ENCODE measurements around the gene SLC37A1.

Gene SLC37A1

DNA sequence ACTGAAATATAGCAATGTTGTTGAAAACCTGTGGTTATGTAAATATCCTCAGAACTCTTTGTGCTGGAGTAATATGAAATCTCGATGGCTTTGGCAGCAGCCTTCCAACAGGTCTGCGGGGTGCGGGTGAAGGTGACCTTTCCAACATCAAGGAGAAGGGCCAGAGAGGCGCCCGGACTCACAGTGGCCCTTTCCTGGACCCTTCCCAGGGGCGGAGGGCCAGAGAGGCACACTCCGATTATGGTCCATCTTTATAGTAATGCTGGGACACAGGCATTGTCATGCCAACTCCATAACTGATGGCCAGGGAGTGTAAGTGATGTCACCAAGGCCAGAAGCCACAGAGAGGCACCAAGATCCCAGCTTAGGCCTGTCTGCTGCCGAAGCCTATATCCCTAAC lies 18.1 kb downstream of the SLC37A1 start:
- H3K27me3 ChIP-seq (ENCODE audit: insufficient read depth, poor library complexity, severe bottlenecking) = no peaks in the 10 kb centered on the region
- no peak overlapping the region for H3K27ac ChIP-seq (replicated peaks)
- no peak for TF ChIP-seq GABPA (IDR thresholded peaks at IDR 0.05; ENCODE audit: low read depth)
- TF ChIP-seq, protein P1, sequence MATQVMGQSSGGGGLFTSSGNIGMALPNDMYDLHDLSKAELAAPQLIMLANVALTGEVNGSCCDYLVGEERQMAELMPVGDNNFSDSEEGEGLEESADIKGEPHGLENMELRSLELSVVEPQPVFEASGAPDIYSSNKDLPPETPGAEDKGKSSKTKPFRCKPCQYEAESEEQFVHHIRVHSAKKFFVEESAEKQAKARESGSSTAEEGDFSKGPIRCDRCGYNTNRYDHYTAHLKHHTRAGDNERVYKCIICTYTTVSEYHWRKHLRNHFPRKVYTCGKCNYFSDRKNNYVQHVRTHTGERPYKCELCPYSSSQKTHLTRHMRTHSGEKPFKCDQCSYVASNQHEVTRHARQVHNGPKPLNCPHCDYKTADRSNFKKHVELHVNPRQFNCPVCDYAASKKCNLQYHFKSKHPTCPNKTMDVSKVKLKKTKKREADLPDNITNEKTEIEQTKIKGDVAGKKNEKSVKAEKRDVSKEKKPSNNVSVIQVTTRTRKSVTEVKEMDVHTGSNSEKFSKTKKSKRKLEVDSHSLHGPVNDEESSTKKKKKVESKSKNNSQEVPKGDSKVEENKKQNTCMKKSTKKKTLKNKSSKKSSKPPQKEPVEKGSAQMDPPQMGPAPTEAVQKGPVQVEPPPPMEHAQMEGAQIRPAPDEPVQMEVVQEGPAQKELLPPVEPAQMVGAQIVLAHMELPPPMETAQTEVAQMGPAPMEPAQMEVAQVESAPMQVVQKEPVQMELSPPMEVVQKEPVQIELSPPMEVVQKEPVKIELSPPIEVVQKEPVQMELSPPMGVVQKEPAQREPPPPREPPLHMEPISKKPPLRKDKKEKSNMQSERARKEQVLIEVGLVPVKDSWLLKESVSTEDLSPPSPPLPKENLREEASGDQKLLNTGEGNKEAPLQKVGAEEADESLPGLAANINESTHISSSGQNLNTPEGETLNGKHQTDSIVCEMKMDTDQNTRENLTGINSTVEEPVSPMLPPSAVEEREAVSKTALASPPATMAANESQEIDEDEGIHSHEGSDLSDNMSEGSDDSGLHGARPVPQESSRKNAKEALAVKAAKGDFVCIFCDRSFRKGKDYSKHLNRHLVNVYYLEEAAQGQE (IDR thresholded peaks at IDR 0.05; ENCODE audit: insufficient replicate concordance, low read depth) = no peak
- TF ChIP-seq SPI1 (IDR thresholded peaks at IDR 0.05; ENCODE audit: borderline replicate concordance, low read depth) = no peak
- TF ChIP-seq POLR2AphosphoS5 (IDR thresholded peaks at IDR 0.05; ENCODE audit: low read depth) = no peak
- TF ChIP-seq, protein P2, sequence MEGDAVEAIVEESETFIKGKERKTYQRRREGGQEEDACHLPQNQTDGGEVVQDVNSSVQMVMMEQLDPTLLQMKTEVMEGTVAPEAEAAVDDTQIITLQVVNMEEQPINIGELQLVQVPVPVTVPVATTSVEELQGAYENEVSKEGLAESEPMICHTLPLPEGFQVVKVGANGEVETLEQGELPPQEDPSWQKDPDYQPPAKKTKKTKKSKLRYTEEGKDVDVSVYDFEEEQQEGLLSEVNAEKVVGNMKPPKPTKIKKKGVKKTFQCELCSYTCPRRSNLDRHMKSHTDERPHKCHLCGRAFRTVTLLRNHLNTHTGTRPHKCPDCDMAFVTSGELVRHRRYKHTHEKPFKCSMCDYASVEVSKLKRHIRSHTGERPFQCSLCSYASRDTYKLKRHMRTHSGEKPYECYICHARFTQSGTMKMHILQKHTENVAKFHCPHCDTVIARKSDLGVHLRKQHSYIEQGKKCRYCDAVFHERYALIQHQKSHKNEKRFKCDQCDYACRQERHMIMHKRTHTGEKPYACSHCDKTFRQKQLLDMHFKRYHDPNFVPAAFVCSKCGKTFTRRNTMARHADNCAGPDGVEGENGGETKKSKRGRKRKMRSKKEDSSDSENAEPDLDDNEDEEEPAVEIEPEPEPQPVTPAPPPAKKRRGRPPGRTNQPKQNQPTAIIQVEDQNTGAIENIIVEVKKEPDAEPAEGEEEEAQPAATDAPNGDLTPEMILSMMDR (IDR thresholded peaks at IDR 0.05; ENCODE audit: insufficient read depth, low read length) = no peak
- DNase-seq (ENCODE audit: low read depth in 1 of 2, low spot score in 1 of 2) = no peak
- no peak overlapping the region for H3K4me3 ChIP-seq (replicated peaks; ENCODE audit: insufficient read depth, low read length)

DNA sequence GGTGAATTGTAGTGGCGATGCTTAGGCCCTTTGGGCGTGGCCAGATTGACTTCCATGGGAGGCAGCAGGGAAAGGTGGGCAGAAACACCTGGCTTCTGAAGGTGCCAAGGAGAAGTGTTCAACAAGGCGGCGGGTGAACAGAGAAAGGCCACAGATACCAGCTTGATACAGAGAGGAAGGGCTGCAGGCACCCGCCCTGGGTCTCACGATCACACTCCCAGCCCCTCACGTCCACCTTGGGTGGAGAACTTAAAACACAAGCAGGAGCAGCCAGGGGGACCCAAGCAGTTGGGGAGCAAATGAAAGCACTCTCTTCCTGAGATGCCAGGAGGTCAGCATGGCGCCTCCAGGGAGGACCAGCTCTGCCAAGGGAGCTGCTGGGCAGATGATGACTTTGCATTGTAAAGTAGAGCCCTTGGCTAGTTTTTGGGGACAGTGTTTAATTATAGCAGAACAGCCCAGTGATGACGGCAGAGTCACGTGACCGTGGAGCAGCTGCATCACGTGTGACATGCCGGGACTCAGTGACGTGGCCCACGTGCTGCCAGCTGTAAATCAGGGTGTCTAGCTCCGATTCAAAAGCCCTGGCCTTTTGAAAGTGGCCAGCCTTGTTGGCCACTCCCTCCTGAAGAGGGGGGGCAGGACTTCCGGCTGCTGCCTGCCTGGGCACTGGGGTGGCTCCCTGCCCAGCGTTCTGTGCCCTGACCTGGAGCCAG lies 19.0 kb downstream of the SLC37A1 start:
- DNase-seq (ENCODE audit: low read depth in 1 of 2, low spot score in 1 of 2) = no peak
- no peak overlapping the region for H3K4me3 ChIP-seq (replicated peaks; ENCODE audit: insufficient read depth, low read length)
- TF ChIP-seq, protein P1 (IDR thresholded peaks at IDR 0.05; ENCODE audit: insufficient replicate concordance, low read depth) = no peak
- TF ChIP-seq GABPA (IDR thresholded peaks at IDR 0.05; ENCODE audit: low read depth) (no peak), SPI1 (IDR thresholded peaks at IDR 0.05; ENCODE audit: borderline replicate concordance, low read depth) (no peak), POLR2AphosphoS5 (IDR thresholded peaks at IDR 0.05; ENCODE audit: low read depth) (no peak)
- TF ChIP-seq, protein P2 (IDR thresholded peaks at IDR 0.05; ENCODE audit: insufficient read depth, low read length) = no peak
- H3K27me3 ChIP-seq (ENCODE audit: insufficient read depth, poor library complexity, severe bottlenecking) = no peaks in the 10 kb centered on the region
- no peak overlapping the region for H3K27ac ChIP-seq (replicated peaks)

DNA sequence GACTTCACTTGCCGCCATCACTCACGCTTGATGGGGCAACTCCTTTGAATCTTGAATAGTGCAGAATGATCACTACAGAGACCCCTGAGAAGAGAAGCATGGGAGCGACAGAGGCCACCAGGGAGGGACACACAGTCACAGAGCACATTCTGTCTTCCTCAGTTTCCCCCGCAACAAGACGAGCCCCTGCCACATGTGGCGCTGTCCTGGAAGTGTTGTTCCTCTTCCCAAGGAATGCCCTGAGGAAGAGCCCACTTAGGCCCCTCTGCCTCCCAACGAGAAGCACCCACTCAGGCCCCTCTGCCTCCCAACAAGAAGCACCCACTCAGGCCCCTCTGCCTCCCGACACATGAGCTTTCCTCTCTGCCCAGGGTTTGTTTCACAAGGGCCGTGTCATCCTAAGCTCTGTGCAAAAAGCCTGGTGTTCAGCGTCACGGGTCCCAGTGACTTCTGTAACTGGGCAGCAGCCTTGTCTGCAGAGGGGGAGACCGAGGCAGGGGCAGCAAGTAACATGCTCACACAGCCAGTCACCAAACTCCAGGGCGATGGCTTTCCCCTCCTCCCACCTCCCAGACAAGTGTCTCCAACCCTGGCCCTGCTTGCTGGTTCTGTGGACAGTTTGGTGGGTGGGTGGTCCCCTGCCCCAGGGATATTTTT lies 19.8 kb downstream of the SLC37A1 start:
- H3K27me3 ChIP-seq (ENCODE audit: insufficient read depth, poor library complexity, severe bottlenecking) = no peaks in the 10 kb centered on the region
- H3K4me3 ChIP-seq (replicated peaks; ENCODE audit: insufficient read depth, low read length) = no peak overlapping the region
- DNase-seq (ENCODE audit: low read depth in 1 of 2, low spot score in 1 of 2) = no peak
- H3K27ac ChIP-seq (replicated peaks) = no peak overlapping the region
- TF ChIP-seq POLR2AphosphoS5 (IDR thresholded peaks at IDR 0.05; ENCODE audit: low read depth) (no peak), GABPA (IDR thresholded peaks at IDR 0.05; ENCODE audit: low read depth) (no peak), SPI1 (IDR thresholded peaks at IDR 0.05; ENCODE audit: borderline replicate concordance, low read depth) (no peak)
- TF ChIP-seq, protein P1 (IDR thresholded peaks at IDR 0.05; ENCODE audit: insufficient replicate concordance, low read depth) = no peak
- TF ChIP-seq, protein P2 (IDR thresholded peaks at IDR 0.05; ENCODE audit: insufficient read depth, low read length) = no peak
